NCI-H226 (cell line): ENCODE results near the gene LRRK1.

Source experiments
- DNase-seq: peaks from one replicate; pipeline ENCODE4 v3.0.0-alpha.2; 2015

The LRRK1 gene

GRCh38 chr15:100939791-100940190 lies 20.6 kb downstream of the LRRK1 start:
- no peak for DNase-seq

- DNase-seq, result no peak
These were observed 21.7 kb downstream of the LRRK1 start for GRCh38 chr15:100940767-100941379.

- DNase-seq, result no peak
These were observed 22.4 kb downstream of the LRRK1 start for GRCh38 chr15:100941536-100941935.

- no peak for DNase-seq
These were observed 23.7 kb downstream of the LRRK1 start for GRCh38 chr15:100942656-100943425.

- no peak for DNase-seq
These were observed 25.2 kb downstream of the LRRK1 start for GRCh38 chr15:100944244-100944895.

- no peak for DNase-seq
These were observed 25.8 kb downstream of the LRRK1 start for GRCh38 chr15:100944986-100945385.

- DNase-seq, result no peak
These were observed 28.7 kb downstream of the LRRK1 start for GRCh38 chr15:100947760-100948429.

GRCh38 chr15:100948430-100948762 lies 29.2 kb downstream of the LRRK1 start:
- no peak for DNase-seq

- no peak for DNase-seq
These were observed 30.5 kb downstream of the LRRK1 start for GRCh38 chr15:100949691-100950090.

- no peak for DNase-seq
These were observed 32.8 kb downstream of the LRRK1 start for GRCh38 chr15:100951965-100952364.

GRCh38 chr15:100952566-100952965 lies 33.4 kb downstream of the LRRK1 start:
- no peak for DNase-seq

GRCh38 chr15:100958326-100959065 lies 39.3 kb downstream of the LRRK1 start:
- DNase-seq, result peak; percentile 90

- peak; percentile 83 for DNase-seq
These were observed 40.2 kb downstream of the LRRK1 start for GRCh38 chr15:100959066-100960050.

- DNase-seq, result no peak
These were observed 47.8 kb downstream of the LRRK1 start for GRCh38 chr15:100966997-100967396.

- peak; percentile 94 for DNase-seq
These were observed 49.2 kb downstream of the LRRK1 start for GRCh38 chr15:100968050-100968966.

GRCh38 chr15:100972975-100973350 lies 53.8 kb downstream of the LRRK1 start:
- DNase-seq, result no peak

GRCh38 chr15:100973351-100974111 lies 54.4 kb downstream of the LRRK1 start:
- no peak for DNase-seq

GRCh38 chr15:100975043-100975442 lies 55.9 kb downstream of the LRRK1 start:
- DNase-seq, result no peak

- no peak for DNase-seq
These were observed 61.4 kb downstream of the LRRK1 start for GRCh38 chr15:100980410-100981046.
